IPS-NIHi11 (cell line): ENCODE results near the gene HAND1.

Experiments
- DNase-seq: peaks from one replicate; pipeline ENCODE4 v3.0.0; 2012; ENCODE audit warnings: mixed read lengths, low spot score

HAND1 gene

DNA sequence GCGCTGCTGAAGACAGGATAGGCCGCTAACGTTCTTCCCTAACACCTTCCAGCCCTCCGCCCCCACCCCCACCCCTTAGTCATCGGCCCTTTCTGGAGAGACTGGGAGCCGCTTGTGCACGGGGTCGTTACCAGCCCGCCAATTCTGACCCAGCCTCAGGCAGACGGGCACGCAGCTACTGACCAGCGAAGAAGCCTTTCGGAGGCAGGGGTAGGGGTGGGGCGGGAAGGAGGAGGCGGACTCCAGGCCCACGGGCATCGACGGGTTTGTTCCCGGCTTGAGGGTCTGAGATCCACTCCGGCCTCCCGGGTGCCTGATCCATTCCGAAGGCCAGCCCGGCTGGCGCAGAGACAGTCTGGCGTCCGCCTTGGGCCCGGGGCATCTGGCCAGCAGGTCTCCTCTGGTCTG, 729 bp upstream of the HAND1 start:
- DNase-seq, result no peak

DNA sequence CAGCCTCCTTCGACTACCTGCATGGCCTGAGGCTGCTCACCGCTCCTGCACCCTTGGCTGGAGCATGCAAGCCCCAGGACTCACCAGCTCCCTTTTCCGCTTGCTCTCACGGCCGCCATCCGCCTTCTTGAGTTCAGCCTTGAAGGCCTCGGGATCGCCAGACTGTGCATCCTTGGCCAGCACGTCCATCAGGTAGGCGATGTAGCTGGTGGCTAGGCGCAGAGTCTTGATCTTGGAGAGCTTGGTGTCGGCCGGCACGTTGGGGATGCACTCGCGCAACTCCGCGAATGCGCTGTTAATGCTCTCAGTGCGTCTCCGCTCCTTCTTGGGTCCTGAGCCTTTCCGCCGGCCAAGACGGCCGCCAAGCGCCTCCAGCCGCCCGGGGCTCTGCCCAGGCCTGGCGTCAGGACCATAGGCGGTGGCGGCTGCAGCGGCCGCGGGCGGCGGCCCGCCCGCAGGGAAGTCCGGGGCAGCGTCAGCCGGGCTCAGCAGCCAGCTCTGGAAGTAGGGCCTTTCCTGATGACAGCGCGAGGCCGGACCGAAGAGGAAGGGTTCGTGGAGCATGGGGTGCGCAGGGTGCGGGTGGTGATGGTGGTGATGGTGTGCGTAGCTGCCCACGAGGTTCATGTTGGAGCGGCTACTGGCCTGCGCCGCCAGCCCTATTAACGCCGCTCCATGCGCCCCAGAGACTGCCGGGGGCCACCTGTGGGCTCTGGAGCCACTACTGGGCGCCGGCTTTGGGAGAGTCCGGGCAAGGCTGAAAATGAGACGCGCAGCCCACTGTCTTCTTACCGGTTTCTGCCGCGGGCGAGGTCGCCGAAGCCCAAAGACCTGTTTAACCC, 424 bp downstream of the HAND1 start:
- no peak for DNase-seq

DNA sequence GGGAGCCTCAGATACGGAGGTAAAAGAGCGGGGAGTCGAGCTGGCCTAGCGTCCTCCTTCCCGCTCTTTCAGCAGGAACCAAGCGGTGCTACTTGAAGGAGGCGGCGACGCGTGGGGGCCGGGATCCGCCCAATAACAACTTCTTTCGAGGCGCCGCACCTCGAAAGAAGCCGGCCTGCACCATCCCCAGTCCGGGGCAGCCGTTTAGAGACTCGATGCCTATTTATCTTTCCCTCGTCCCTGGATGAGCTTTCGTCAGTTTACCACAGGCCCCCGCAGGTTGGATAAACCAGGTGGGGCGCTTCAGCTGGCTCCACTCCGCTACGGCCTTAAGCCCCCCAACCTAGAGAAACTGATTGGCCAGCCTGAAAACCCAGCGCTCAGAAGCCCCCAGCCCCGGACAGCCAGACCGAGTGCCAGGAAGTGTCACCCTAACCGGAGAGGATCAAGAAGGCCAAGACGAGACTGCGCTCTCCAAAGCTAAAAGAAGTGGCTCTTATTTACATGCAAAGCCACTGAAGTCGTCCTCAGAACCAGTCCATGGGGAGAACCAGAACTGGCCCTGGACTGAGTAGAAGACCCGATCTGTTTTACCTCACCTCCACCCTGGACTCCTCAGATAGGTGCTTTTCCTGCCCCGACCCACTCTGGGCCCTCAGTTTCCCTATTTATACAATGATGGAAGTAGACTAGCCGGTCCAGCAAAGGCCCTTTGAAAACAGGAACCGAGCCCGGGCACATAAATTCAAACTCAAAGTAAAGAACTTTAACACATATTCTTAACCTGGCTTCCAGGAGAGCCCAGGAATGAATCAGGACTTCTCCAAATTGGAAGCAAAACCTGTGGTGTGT, 1.4 kb downstream of the HAND1 start:
- DNase-seq, result peak; percentile 49

DNA sequence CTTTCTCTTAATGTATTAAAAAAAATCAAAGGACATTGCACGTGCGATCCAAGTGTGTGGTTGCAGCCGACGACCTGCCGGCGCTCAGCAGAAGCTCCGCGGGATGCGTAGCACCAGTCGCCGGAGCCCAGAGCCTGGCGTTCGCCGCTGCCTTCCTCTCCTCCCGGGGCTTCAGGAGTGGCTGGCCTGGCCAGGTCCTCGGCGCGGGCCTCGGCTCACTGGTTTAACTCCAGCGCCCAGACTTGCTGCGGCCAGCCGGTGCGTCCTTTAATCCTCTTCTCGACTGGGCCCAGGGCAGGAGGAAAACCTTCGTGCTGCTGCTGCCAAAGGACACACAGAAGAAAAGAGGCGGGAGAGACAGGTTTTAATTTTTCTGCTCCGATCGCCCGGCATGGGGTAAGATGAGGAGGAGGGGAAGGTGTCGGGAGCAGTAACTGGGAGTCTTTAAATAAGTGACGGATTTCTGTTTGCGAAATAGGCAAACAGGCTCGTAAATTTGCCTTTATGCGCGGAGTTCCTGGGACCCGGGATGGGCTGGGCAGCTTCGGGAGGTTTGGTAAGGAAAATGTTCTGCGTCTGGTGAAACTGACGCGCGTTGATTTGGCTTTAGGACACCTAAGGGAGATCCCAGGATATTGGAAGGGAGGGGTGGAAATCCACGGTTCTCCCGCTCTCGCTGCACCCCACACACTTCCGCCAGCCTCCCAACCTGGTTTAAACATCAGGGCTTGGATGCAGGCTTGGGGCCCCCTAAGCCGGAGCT, 2.3 kb downstream of the HAND1 start:
- DNase-seq, result no peak

DNA sequence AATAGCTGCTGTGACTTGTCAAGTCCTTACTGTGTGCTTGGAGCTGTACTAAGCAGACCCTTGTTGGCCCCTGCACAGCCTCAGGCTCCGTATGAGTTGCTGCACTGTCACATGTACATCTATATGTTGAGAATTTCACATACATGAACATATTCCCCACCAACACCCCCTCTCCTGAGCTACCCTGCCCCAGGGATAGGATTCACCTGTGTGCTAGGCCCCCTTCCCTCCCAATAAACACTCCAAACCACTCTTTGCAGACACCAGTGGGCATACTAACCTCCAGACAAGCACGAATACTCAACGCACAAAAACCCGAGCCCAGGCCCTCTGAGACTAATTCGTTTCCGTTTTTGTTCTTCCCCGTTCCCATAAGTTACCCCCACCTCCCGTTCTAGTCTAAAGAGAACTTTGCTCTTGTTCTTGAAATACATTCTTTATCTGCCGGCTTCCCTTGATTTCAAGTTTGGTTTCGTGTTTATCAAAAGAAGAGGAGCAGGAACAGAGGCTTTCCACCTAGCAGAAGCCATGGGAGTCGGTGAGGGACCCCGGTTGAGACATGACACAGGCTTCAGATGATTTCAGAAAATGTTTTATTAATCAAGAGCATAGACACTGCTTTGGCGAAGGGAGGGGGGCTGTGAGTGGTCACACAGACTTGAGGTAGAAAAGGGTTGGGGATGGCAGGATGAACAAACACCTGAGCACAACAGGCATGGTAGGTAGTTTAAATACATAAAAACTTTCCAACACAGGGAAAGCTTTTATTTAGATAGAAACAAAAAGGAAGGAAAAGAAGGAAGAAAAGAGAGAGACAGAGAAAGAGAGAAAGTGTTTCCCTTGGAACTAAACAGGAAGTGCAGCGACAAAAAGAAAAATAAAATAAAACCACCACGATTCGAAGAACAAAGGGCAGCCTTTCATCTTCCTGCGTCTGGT, 3.4 kb downstream of the HAND1 start:
- no peak for DNase-seq

DNA sequence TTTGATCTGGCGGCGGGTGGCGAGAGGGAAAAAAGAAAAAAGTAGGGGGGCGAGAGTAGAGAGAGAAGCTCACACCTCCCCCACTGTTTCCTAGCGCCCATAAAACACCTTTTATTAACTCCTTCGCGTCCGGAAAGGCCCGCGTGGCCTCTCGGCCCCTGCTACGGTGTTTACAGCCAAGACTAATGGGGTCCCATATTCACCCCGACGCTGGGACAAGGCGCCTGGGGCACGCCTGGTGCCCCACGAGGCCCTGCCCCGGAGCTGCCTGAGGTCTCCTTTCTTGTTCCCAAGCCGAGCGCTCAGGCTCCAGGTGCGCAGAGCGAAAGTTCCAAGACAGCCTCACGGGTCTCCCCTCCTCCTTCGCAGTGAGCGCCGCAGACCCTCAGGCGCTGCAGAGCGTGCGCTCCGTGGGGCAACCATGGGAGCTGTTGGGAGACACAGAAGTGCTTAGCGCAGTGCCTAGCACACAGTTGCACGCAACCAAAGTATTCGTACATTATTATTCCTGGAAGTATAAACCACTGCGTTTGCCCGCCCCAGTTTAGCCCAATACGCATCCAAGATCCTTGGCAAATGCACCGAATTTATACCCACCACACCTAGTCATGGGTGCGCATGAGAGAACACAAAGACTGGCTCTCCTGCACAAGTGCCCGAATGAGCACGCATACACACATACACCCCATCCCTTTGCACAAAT, 4.3 kb downstream of the HAND1 start:
- DNase-seq, result peak; percentile 35

DNA sequence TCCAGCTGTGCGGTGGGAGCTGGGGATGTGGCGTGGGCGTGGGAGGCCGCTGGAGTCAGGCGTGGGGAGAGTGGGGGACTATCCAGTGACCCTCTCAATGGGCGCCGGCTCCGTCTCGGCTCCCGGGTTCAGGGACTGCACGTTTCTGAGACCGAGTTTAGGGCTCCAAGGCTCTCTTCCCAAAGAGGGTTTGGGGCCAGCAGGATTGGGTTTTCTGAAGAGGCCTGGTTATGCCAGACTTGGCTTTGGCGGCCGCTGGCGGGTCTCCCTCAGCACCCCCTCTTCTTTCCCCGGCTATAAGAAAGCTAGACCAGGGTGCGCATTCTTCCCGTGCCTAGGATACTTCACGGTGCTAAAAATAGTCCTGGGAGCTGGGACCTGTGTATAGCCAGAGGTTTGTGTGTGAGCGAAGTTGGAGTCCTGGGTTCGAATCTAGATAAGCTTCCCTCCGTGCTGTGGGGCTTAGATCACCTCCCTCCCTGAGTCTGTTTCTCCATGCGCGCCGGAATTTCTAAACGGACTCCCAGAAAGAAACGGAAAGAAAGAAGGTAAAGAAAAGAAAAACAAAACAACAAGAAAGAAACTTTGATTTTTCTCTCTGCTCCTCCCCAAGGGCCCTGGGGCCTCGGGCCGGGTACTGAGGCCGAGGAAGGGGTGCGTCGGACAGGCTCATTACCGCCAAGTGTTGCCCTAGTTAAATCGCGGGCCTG, 5.0 kb downstream of the HAND1 start:
- no peak for DNase-seq

DNA sequence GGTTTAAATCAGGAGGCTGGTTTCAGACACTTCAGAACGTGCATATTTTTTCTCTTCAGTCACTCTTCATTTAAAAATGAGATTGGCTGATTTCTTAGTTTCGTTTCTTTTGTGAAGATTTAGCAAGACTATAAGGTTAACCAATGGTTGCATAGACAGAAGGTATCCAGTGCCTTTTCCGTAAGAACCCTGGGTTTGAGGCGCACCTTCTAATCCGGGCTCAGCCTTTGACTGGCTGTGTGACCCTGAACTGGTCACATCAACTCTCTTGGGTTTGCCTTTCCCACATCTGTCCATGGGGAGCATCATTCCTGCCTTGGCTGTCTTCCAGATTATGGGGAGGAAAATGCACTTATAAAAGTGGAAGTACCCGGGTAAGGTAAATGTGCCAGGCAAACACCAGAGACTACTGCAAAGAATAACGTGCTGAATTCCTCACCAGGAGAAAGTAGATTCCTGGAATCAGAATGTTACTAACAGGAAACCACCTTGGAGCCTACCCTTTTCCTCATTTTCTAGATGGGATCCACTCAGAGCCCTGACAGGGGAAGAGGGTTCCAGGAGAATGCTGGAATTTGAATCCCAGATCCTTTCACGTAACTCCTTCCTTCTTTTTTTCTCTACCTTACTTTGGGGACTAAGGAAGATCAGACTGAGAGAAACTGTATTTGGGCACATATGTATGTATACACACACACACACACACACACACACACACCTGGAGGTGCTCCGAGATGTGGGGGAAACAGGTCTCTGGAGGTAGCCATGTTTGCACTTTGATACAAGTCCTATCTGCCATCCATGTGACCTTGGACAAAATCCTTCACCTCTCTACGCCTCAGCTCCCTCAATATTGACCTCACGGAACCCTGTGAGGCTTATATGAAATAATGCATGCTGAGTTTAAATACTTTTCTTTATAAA, 6.8 kb downstream of the HAND1 start:
- no peak for DNase-seq

DNA sequence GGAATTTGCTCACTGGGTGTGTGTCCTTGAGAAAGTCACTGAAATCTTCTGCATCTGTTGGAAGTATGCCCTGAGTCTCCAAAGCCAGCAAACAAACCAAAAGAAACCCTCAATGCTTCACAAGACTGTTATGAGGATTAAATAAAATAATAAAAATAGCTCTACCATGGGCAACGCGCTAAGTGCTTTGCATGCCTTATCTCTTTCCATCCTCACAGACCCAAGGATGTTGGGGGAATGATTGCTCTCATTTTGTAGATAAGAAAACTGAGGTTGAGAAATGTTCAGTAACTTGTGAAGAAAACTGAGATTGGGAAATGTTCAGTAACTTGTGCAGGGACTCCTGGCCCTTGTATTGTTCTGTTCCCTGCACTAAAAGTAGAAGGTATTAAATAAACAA, 7.9 kb downstream of the HAND1 start:
- no peak for DNase-seq

DNA sequence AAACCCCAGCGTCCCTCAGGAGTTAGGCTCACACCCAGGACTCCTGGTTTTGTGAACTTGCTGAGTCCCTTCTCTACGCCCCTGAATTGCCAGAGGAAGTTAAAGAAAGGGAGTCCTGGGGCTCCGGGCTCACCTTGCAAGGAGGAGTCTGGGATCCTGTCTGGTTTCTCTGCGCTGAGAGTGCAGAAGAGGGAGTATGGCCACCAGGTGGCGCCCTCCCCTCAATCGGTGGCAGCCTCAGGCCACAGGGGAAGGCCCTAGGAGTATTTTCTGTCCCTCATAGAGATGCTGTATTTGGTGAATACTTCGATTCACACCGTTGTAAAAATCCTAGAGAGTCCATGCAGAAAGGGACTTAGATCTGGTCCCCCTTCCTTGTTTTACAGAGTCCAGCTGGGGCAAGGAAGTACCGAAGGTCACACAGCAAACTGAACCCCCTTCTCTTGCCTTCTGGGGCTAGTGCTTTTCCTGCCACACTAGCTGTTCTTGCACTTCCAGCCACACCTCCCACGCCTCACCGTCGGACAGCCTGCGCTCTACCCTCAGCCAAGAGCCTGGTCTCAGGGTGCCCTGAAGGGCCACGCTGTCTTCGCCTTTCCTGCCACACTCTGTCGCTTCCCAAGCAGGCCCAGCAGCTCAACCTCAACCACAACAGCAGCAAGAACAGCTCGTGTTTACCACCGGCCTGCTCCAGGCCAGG, 10.2 kb downstream of the HAND1 start:
- peak; percentile 91 for DNase-seq

DNA sequence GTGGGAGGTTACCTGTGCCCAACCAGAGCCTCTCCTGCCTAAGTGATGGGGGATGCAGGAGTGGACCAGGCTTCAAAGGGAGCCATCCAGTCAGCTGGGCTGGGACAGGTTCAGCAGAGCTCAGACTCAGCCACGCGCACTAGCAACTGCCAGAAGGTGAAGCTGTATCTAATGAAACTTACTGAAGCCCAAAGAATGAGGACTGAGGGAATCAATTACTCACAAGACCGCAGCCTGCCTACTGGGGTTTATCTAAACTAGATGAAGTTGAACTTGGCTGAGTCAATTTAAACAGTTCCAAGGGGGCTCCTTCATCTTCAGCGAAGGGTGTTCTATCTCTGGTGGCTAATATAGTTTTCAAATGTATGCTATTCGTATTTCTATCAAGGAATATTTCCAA, 11.4 kb downstream of the HAND1 start:
- no peak for DNase-seq

DNA sequence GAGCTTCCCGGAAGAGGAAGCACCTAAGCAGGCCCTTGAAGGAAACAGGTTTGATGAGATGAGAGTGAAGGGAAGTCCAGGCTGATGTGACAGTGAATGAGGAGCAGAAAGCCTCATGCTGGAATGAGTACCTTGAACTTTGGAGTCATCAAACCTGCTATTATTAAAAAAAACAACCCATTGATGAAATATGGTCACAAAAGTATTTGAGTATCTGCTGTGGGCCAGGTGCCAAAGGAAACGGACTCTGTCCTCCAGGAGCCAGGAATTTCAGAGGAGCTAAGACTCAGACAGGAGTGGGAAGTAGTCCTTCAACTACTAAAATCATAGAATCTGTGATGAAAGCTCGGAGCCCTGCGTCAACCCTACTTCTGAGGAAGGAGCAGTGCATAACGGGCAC, 11.9 kb downstream of the HAND1 start:
- DNase-seq, result no peak

DNA sequence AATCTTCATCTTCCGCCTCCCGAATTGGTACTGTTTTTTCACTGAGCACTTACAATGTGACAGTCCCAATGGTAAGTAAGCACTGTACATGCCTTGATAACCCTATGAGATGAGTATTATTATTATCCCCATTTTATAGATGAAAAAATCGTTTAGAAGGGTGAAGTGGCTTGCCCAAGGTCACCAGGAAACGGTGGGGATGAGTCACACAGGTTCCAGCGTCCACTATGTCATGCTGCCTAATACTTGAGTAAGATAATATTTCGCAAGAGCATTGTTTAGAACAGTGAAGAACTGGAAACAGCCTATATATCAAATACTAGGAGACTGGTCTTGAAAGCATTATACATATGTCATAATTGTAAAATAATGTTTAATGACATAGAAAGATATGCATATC, 12.9 kb downstream of the HAND1 start:
- no peak for DNase-seq

DNA sequence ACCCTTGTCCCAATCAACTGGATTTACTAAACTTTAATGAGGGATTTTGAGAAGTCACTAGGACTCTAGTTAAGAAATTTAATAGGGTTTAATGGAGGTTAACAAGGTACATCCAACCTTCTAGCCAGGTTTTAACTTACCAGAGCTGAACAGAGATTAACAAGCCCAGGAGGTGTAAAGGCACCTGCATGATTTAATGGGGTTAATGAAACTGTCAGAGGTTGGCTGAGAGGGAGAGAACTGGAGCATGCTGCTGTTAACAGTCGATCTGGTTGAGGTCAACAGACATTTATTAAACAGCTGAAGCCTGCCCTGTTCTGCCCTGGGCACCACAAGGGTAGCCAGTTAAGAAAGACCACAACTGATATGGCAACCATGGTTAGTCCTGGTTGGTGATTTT, 13.6 kb downstream of the HAND1 start:
- no peak for DNase-seq

DNA sequence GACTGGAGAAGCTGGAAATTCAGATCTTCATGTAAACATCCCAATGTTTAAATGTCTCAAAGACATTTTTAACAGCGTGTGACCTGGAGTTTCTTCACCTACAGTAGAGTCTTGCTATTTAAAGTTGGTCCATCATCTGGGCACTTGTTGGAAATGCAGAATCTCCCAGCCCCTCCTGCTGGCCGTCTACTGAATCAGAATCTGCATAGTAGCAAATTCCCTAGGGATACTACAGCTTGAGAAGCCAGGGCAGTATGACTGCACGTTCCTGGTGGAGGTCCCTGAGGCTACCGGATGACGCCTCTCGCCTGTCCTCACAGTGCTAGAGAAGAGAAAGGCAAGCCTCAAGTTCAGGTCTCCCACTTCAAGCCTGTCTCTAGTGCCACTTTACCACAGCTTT, 16.5 kb downstream of the HAND1 start:
- peak; percentile 27 for DNase-seq

DNA sequence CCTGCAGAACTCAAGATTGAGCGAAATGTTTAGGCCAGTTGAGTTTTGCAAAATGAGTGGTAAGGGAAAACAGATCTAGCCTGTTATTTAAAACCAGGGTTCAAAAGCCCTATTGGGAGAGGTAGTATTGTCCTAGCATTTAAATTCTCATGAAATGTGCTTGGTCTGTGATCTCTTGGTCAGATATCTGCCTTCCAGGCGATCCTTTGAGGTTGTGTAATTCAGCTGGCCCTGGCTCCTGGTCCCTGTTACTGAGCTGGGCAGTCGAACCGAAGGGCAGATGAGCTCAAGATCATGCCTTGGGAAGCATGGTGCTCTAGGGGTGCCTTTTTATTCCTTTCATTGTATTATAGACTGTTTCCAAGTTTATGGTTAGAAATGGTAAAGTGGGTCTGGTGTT, 17.9 kb downstream of the HAND1 start:
- no peak for DNase-seq

DNA sequence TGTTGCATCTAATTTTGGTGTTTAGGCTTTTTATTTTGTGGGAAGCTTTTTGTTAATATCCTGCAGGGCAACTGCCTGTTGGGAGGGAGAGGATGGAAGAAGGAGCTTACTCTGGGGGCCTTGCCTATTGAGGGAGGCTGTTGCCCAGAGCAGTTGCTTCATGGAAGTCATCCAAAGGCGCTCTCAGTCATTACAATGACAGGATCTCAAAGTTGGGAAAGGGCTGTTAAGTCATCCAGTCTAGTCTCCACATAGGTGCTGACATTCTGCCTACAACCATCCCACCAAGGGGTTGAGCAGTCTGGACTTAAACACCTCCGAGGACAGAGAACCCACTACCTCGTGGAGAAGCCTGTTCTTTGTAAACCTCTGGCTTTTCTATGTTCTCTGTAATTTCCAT, 19.0 kb downstream of the HAND1 start:
- no peak for DNase-seq

DNA sequence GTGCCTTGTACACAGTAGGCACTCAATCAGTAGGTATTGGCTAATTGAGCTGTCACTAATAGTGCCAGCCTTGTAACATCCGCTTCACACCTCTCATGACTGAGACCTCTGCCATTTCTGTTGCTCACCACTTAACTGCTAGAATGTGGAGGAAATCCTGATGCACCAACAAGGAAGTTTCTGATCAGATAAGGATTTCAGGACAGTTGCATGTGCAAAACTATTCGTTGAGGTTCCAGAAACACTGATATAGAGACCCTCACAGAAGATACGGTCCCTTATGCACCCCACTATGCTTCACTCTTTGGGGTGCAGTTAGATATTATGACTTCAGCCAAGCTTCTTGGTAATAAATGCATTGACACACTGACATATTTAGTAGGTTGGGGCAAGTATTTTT, 21.5 kb downstream of the HAND1 start:
- no peak for DNase-seq
